Body of pancreas (tissue), 4 donors: ENCODE results near the gene CNOT1.

Source experiments
- POLR2A ChIP-seq, 3 donors: fragments of 450-650 bp; IDR thresholded peaks; one replicate each; pipeline ENCODE4 v1.6.1; 2016; ENCODE audit warnings: antibody characterized with exemption in 3 of 3, mild to moderate bottlenecking in 2 of 3
- TF ChIP-seq, protein P1 (sequence below), 7 experiments: fragments of 450-650 bp in 4 of 7; fragments of 200-600 bp in 3 of 7; sonication (generic) in 3 of 7; IDR thresholded peaks; one replicate each; pipeline ENCODE4 v1.5.1; 2016 to 2019; ENCODE audit warnings: antibody characterized with exemption in 7 of 7

DNA sequence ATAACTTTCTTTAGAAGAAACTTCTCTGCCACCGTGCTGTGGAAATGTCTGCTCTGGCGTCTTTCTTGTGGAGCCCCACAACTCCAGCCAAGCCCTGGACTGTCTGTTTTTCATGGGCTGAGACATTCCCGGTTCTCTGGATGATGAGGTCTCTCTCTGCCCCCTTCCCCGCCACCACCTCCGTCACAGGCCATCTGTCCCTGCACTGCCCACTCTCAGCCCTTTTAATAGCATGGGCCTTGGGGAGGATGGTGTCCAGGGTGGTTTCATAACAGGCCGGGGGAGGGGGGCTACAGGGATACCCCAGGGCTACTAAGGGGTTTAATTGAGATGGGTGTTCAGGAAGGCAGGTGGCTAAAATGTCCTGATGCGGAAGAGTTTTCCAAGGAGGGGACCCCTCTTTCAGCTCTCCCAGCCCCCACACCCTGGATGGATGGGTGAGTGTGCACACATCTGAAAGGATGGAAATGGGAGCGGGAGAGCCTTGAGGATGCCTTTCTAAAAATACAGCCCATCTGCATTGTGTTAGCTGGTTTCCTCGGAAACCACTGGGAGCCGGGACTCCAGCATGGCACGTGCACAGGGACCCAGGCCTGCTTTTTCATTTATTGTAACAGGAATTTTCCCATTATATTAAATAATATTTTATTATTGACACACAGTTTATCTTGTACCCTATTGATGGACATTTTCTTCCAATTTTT lies 144.3 kb downstream of the CNOT1 start:
- TF ChIP-seq, protein P1, sequence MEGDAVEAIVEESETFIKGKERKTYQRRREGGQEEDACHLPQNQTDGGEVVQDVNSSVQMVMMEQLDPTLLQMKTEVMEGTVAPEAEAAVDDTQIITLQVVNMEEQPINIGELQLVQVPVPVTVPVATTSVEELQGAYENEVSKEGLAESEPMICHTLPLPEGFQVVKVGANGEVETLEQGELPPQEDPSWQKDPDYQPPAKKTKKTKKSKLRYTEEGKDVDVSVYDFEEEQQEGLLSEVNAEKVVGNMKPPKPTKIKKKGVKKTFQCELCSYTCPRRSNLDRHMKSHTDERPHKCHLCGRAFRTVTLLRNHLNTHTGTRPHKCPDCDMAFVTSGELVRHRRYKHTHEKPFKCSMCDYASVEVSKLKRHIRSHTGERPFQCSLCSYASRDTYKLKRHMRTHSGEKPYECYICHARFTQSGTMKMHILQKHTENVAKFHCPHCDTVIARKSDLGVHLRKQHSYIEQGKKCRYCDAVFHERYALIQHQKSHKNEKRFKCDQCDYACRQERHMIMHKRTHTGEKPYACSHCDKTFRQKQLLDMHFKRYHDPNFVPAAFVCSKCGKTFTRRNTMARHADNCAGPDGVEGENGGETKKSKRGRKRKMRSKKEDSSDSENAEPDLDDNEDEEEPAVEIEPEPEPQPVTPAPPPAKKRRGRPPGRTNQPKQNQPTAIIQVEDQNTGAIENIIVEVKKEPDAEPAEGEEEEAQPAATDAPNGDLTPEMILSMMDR (IDR thresholded peaks at IDR 0.05): no peak
- no peak for TF ChIP-seq POLR2A (IDR thresholded peaks at IDR 0.05)
